ENCODE measurements around the gene BMF. TPM values are rescaled to one million over a fixed set of nuclear protein-coding genes. Genes with fewer than 3 reads are reported as not detected.

BMF gene
- total RNA-seq, 1 donor from 2014 or later, result 10.1 TPM

DNA sequence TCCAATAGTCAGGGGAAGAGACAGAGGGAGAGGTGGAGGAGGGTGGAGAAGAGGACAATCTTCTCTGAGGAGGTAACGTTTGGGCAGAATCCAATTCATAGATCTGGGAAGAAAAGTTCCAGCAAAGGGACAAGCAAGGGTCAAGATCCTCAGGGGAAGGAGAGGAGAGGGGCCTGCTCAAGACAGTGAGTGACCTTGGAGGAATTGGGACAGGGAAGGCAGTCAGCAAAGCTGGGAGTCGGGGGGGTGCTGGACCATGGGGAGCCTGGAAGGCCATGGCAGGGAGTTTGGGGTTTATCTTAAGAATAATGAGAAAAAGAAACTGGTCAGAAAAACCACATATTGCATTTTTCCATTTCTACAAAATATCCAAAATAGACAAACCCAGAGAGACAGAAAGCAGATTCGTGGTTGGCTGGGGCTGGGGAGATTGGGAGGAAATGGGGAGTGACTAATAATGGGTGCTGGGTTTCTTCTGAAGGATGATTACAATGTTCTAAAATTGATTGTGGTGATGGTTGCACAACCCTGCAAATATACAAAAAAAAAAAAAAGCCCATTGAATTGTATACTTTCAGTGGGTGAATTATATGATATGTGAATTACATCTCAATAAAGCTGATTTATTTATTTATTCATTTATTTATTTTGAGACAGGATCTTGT is 50.1 kb downstream of the BMF start:
- peak overlapping the region; percentile 20 for H3K27ac Mint-ChIP-seq

DNA sequence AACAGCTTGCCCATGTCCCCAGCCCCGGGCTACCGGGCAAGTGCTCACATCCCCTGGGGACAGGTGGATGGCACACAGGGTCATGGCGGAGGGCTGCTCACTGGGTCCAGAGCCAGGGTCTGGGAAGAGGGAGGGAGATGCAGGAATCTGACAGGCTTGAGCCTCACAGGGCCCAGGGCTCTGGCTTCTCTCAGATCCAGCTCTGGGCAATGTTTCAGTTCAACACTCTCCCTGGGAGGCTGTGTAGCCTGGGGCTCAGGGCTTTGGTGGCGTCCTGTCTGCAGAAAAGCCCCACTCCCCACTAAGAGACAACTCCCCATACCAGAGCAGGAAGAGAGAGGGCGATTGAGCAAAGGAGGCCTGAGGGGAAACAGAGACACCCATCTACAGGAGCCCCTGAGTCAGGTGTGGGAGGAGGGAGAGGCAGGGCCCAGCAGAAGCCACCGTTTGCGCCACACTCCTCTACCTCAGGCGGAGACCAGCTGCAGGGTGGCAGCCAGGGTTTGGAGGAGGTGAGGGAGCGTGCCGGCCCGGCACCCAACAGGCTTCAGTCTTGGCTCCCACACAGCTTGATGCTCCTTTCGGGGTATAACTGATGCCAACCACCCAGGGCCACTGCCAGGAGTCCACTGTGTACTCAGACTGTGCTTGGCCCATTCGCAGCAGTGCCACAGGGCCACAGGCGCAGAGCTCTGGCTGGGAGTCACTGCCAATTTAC is 52.9 kb downstream of the BMF start:
- Mint-ChIP-seq H3K27me3 (ENCODE audit: insufficient read depth) (no peaks in the 10 kb centered on the region), H3K36me3 (ENCODE audit: low read depth) (peaks cover 7% of the 10 kb centered on the region), H3K4me3 (no peak overlapping the region), H3K9me3 (no peaks in the 10 kb centered on the region), H3K27ac (no peak overlapping the region), H3K4me1 (ENCODE audit: low read depth) (peaks cover 65% of the 10 kb centered on the region)
- no peak for DNase-seq (ENCODE audit: low spot score)
- intact Hi-C loops (cut with micrococcal nuclease), result no loop called here

More for the DNA sequence above, 50.1 kb downstream of the BMF start:
- no peak for DNase-seq (ENCODE audit: low spot score)
- peaks cover 7% of the 10 kb centered on the region for H3K36me3 Mint-ChIP-seq (ENCODE audit: low read depth)
- peaks cover 40% of the 10 kb centered on the region for H3K4me1 Mint-ChIP-seq (ENCODE audit: low read depth)
- no peaks in the 10 kb centered on the region for H3K27me3 Mint-ChIP-seq (ENCODE audit: insufficient read depth)
- intact Hi-C loops (cut with micrococcal nuclease), result no loop called here
- H3K9me3 Mint-ChIP-seq, result no peaks in the 10 kb centered on the region
- H3K4me3 Mint-ChIP-seq, result no peak overlapping the region

DNA sequence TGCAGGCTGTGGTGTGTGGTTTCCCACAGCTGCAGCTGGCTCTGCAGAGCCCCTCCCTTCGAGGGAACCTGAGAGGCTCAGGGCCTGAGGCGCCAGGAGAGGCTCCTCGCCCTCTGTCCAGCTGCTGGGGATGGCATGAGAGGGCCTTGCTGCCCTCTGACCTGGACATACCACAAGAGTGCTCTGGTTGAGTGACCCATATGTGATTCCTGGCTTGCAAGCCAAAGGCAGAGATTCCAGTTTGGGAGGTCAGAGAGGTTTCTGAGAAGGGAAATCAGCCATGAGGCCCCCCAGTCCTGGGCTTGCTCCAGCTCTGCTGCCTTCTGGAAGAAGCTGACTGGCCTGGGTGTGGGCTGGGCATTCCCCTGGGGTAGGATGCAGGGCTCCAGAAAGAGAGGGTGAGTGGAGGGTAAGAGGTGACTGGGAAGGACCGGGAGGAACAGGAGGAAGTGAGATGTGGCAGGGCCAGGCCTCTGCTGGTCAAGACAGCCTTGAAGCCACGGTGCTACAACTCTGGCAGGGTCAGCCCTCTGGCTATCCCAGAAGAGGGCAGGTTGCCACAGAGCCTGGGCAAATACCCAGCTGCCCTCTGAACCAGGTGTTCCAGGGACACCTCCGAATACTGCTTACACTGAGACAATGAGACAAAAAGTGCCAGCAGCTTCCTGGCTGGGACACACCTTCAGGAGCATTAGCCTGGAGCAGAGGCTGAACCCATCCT is 53.7 kb downstream of the BMF start:
- intact Hi-C loops (cut with micrococcal nuclease), result no loop called here
- Mint-ChIP-seq H3K27me3 (ENCODE audit: insufficient read depth) (no peaks in the 10 kb centered on the region), H3K27ac (peak overlapping the region; percentile 29), H3K4me3 (no peak overlapping the region), H3K4me1 (ENCODE audit: low read depth) (peaks cover 69% of the 10 kb centered on the region), H3K9me3 (no peaks in the 10 kb centered on the region), H3K36me3 (ENCODE audit: low read depth) (peaks cover 10% of the 10 kb centered on the region)
- DNase-seq (ENCODE audit: low spot score), result peak; percentile 31

DNA sequence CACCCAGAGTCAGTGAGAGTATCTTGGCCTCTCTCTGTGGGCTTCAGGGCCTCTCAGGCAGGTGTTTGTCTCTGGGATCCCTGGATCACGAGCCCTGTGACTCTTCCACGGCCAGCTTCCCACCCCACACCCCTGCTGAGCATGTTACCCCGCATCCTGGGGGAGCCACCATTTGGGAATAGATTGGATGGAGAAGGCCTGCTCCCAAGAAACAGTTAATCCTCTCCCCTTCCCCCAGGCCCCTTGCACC is 54.1 kb downstream of the BMF start:
- intact Hi-C loops (cut with micrococcal nuclease), result no loop called here
- Mint-ChIP-seq H3K9me3 (no peaks in the 10 kb centered on the region), H3K27me3 (ENCODE audit: insufficient read depth) (no peaks in the 10 kb centered on the region), H3K4me1 (ENCODE audit: low read depth) (peaks cover 74% of the 10 kb centered on the region), H3K36me3 (ENCODE audit: low read depth) (peaks cover 13% of the 10 kb centered on the region), H3K27ac (peak overlapping the region; percentile 29), H3K4me3 (no peak overlapping the region)
- DNase-seq (ENCODE audit: low spot score), result no peak

DNA sequence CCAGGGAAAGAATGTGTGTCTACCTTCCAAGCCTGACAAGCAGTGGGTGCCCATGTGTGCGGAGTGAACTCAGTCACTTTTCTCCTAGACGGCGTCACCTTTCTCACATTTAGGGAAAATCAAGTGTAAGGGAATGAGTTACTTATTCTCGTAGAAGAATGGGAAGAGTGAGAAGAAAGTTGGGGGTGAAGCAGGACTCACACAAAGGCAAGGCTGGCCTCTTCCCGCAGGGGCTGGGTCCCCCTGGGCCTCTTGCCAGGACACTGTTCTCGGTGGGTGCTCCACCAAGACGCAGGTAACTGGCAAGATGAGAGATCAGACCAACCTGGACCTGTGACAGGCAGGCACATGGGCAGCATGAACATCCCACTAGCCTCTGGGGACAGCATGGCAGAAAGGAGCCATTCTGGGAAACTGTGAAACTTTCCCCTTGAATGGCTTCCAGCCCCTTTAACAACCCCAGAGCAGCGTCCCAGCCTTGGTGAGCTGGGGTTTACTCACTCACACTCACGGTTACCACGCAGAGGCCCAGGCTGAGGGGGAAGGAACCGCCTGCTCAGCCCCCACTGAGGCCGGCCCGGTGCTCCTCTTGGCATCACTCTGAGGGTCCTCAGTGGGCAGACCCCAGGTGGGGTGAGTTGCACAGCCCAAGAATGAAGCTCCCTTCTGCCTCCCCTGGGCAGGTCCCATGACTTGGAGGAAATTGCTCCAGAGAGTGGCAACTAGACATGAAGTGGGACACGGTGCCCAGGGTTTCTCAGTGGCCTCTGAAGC is 54.7 kb downstream of the BMF start:
- no peaks in the 10 kb centered on the region for H3K27me3 Mint-ChIP-seq (ENCODE audit: insufficient read depth)
- no peak overlapping the region for H3K27ac Mint-ChIP-seq
- intact Hi-C loops (cut with micrococcal nuclease), result no loop called here
- H3K36me3 Mint-ChIP-seq (ENCODE audit: low read depth), result peaks cover 14% of the 10 kb centered on the region
- peaks cover 79% of the 10 kb centered on the region for H3K4me1 Mint-ChIP-seq (ENCODE audit: low read depth)
- no peak for DNase-seq (ENCODE audit: low spot score)
- no peak overlapping the region for H3K4me3 Mint-ChIP-seq
- no peaks in the 10 kb centered on the region for H3K9me3 Mint-ChIP-seq

DNA sequence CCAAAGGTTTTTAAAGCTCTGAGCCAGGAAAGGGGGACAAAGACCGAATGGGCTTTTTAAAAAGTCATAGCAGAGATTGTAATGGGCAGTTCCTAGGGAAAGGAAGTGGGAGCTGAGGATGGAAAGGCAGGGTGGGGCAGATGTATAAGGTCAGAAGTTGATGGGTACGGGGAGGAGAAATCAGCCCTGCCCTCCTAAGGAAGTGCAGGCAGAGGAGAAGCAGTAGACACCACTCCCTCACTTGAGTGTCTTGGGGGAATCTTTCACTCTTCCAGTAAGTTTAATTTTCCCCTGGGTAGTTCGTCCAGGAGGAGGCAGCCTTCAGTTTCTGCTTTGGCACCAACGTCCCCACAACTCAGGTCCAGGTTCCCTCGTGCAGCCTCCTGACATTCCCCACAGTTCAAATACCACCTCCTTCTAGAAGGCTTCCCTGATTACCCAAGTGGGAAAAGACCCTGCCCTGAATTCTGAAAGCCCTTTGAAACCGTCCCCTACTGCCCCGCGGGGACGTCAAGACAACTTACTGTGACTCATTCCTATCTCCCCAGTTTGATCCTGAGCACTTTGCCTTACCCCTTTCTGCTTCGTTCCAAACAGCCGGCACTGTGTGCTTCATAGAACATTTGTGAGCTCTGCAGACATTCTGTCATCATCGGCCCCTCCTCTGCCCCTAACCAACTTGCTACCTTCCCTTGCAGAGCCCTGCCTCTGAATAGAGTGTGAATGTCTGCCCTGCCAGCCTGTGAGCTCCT is 55.4 kb downstream of the BMF start:
- peaks cover 79% of the 10 kb centered on the region for H3K4me1 Mint-ChIP-seq (ENCODE audit: low read depth)
- intact Hi-C loops (cut with micrococcal nuclease), result no loop called here
- H3K27ac Mint-ChIP-seq, result no peak overlapping the region
- peaks cover 12% of the 10 kb centered on the region for H3K36me3 Mint-ChIP-seq (ENCODE audit: low read depth)
- no peaks in the 10 kb centered on the region for H3K9me3 Mint-ChIP-seq
- H3K4me3 Mint-ChIP-seq, result no peak overlapping the region
- DNase-seq (ENCODE audit: low spot score), result no peak
- no peaks in the 10 kb centered on the region for H3K27me3 Mint-ChIP-seq (ENCODE audit: insufficient read depth)

DNA sequence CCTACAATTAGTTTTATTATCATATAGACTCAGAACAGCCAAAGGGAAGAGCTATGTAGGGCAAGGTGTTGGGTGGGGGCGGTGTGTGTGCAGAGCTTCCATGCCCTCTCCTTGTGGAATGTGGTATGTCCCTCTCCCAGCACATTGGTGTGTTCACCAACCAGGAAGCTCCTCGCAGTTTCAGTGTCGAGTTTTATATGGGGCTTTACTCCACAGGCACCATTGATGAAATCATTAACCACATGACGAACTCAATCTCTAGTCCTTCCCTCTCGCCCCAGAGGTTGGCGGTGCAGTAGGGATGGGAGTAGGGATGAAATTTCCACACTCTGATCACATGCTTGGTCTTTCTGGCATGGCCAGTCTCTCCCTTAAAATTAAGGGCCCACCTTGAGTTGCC is 56.1 kb downstream of the BMF start:
- intact Hi-C loops (cut with micrococcal nuclease), result no loop called here
- H3K27ac Mint-ChIP-seq, result no peak overlapping the region
- H3K4me1 Mint-ChIP-seq (ENCODE audit: low read depth), result peaks cover 79% of the 10 kb centered on the region

DNA sequence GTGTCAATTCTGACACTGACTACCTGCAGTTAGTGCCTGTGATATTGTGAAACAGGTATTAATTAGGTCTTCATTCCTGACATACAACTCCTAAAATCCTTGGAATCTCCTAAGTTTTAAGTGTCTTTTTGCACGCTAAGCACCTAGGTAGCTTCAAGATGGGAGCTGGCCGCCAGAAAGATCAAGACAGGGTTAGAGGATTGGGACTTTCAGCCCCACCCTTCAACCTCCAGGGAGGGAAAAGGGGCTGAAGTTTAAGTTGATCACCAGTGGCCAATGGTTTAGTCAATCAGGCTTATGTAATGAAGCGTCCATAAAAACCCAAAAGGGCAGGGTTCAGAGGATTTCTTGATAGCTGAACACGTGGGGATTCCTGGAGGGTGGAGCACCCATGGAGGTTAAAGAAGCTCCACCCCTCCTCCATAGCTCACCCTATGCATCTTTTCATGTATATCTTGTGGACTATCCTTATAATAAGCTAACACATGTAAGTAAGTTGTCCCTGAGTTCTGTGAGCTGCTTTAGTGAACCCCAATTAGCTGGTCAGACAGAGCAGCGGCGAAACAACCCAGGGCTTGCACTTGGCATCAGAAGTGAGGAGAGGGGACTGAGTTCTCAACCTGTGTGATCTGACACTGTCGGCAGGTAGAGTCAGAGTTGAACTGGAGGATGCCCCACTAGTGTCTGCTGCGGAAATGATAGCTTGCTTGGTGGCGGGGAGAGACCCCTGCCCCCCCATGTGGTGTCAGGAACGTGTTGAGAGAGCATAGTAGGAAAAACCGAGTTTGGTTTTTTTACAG is 56.9 kb downstream of the BMF start:
- Mint-ChIP-seq H3K27me3 (ENCODE audit: insufficient read depth) (no peaks in the 10 kb centered on the region), H3K4me1 (ENCODE audit: low read depth) (peaks cover 85% of the 10 kb centered on the region), H3K27ac (peak overlapping the region; percentile 40)

More for the DNA sequence above, 56.1 kb downstream of the BMF start:
- no peak for DNase-seq (ENCODE audit: low spot score)
- Mint-ChIP-seq H3K9me3 (no peaks in the 10 kb centered on the region), H3K36me3 (ENCODE audit: low read depth) (peaks cover 9% of the 10 kb centered on the region), H3K27me3 (ENCODE audit: insufficient read depth) (no peaks in the 10 kb centered on the region), H3K4me3 (no peak overlapping the region)

DNA sequence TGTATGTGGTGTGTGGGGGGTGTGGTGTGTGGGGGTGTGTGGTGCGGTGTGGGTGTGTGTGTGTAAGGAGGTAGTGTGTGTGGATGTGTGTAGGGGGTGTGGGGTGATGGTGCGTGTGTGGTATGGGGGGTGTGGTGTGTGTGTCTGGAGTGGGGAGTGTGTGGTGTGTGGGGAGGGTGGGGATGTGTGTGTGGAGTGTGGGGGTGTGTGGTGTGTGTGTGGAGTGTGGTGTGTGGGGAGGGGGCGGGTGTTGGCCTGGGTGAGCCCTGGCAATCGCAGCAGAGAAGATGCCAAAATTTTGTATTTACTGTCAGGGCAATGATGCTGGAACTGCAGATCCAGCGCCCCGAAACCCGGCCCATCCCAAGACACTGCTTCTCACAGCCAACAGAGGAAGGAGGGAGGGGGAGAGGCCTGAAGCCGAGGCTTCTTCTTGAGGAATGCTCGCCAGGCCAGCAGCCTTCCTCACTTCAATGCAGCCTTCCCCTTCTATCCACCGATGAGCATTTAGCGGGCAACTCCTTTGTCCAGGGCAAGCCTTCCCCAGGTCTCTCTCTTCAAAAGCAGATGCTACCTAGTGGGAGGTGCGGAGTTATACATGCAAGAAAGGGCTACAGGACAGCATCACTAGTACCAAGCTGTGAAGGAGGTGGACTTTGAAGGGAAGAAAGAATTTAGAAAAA is 57.8 kb downstream of the BMF start:
- peaks cover 8% of the 10 kb centered on the region for H3K36me3 Mint-ChIP-seq (ENCODE audit: low read depth)
- no peaks in the 10 kb centered on the region for H3K27me3 Mint-ChIP-seq (ENCODE audit: insufficient read depth)
- intact Hi-C loops (cut with micrococcal nuclease), result no loop called here
- no peak overlapping the region for H3K4me3 Mint-ChIP-seq
- peaks cover 94% of the 10 kb centered on the region for H3K4me1 Mint-ChIP-seq (ENCODE audit: low read depth)
- H3K9me3 Mint-ChIP-seq, result no peaks in the 10 kb centered on the region
- no peak for DNase-seq (ENCODE audit: low spot score)
- no peak overlapping the region for H3K27ac Mint-ChIP-seq

More for the DNA sequence above, 56.9 kb downstream of the BMF start:
- no peak for DNase-seq (ENCODE audit: low spot score)
- no peak overlapping the region for H3K4me3 Mint-ChIP-seq
- H3K36me3 Mint-ChIP-seq (ENCODE audit: low read depth), result peaks cover 8% of the 10 kb centered on the region
- no peaks in the 10 kb centered on the region for H3K9me3 Mint-ChIP-seq
- intact Hi-C loops (cut with micrococcal nuclease), result no loop called here

DNA sequence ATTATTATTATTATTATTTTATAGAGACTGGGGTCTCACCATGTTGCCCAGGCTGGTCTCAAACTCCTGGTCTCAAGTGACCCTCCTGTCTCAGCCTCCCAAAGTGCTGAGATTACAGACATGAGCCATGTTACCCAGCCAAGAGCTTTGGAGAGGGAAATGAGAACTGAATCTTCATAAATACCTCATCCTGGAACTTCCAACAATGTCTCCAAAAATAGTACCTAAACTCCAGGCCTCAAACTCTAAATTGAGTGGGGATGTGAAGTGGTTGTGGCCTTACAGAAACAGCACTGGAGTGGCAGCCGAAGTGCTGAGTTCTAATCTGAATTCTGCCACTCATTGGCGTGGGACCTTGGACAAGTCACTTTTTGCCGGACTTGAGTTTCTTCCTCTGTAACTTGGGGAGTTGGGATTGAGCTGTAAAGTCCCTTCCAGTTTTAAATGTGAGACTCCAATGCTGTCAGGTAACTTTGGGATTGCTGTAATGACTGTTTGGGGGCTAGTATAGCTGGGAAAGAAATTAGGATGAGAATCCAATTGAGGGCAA is 59.7 kb downstream of the BMF start:
- no peak for DNase-seq (ENCODE audit: low spot score)
- Mint-ChIP-seq H3K36me3 (ENCODE audit: low read depth) (peaks cover 8% of the 10 kb centered on the region), H3K9me3 (no peaks in the 10 kb centered on the region), H3K4me1 (ENCODE audit: low read depth) (peaks cover 95% of the 10 kb centered on the region), H3K27me3 (ENCODE audit: insufficient read depth) (no peaks in the 10 kb centered on the region), H3K4me3 (no peak overlapping the region), H3K27ac (peak overlapping the region; percentile 4)
- intact Hi-C loops (cut with micrococcal nuclease), result loop anchor here (5.0 kb wide), 2 partner anchors 273 to 427 kb away; partner anchors contain the start of gene INAFM2

DNA sequence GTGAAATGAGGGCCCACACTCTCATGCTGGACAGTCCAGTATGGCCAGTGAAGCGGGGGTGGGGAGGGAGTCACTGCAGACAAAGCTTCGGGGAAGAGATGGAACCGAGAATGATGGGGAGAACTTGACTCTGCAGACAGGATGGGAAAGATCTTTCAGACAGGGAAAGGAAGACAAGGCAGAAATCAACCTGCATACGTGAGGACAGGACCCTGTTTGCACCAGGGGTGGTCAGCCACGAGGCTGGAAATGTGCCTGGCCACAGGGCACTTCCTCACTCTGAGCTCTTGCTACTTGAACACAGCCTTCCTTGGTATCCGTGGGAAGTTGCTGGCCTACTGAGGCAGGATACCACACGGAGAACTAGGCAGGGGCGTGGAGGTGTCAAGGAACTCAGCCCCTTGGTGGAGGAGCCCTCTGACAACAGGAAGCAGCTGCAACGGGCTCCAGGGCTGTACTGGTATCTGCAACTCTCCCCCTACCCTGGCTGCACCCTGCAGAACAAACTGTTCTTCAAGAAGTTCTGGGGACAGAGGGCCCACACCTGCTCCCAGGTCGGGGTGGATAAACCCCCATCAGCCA is 60.4 kb downstream of the BMF start:
- H3K27ac Mint-ChIP-seq, result peak overlapping the region; percentile 97
- H3K4me3 Mint-ChIP-seq, result peak overlapping the region; percentile 77
- intact Hi-C loops (cut with micrococcal nuclease), result loop anchor here (5.0 kb wide), 2 partner anchors 274 to 426 kb away; partner anchors contain the start of gene INAFM2
- DNase-seq (ENCODE audit: low spot score), result no peak
- peaks cover 90% of the 10 kb centered on the region for H3K4me1 Mint-ChIP-seq (ENCODE audit: low read depth)
- H3K36me3 Mint-ChIP-seq (ENCODE audit: low read depth), result peaks cover 8% of the 10 kb centered on the region
- no peaks in the 10 kb centered on the region for H3K27me3 Mint-ChIP-seq (ENCODE audit: insufficient read depth)
- H3K9me3 Mint-ChIP-seq, result no peaks in the 10 kb centered on the region

All from activated T-helper 1 cell treated with anti-CD3 and anti-CD28 coated beads, Interleukin-12 subunit alpha, Interleukin-12 subunit beta, Interleukin-2, Interleukin-4 antibody, amounts not matched to agents 30 ng/mL and 10 ng/mL and 1 ng/mL, durations not matched to agents 14 hours and 24 hours and 36 hours (primary cell).